Kidney epithelial cell (primary cell): ENCODE results near the gene ALOX15. TPM values are rescaled to one million over a fixed set of nuclear protein-coding genes. Genes with fewer than 3 reads are reported as not detected.
A peak's percentile ranks its signal among the peaks of the same experiment; 100 is the strongest.
"Not testable (repeated sequence)": the region's sequence is repeated elsewhere in the genome, so short reads cannot be mapped to it uniquely, and the experiment has no call there.

Source experiments
- DNase-seq: peaks from one replicate; pipeline ENCODE4 v3.0.0-alpha.2; 2010; ENCODE audit warnings: low read depth
- H3K27me3 ChIP-seq: 2 replicates; pipeline ENCODE4 v1.6.0; 2011; ENCODE audit warnings: low read length; ENCODE audit not compliant: control insufficient read depth, insufficient read depth
- H3K36me3 ChIP-seq: 2 replicates; pipeline ENCODE4 v1.5.1; 2011; ENCODE audit warnings: low read length; ENCODE audit not compliant: control insufficient read depth, insufficient read depth
- H3K4me3 ChIP-seq: 2 replicates; pipeline ENCODE4 v1.5.1; 2011; ENCODE audit warnings: low read depth, mild to moderate bottlenecking, control low read depth, low read length
- total RNA-seq: library from RNA; depleted of rRNA; stranded (reverse); fragments of >200 nt; gene quantifications from 2 replicates; pipeline ENCODE4 v1.2.3, GENCODE V29; 2015
- TF ChIP-seq, protein P1 (sequence below): IDR thresholded peaks from 2 replicates; pipeline ENCODE4 v1.5.1; 2011; ENCODE audit warnings: mild to moderate bottlenecking, moderate library complexity, low read length, control low read depth, inconsistent platforms; ENCODE audit not compliant: insufficient read depth, poor library complexity, severe bottlenecking

The ALOX15 gene
- total RNA-seq, 1 donor from 2014 or later = not detected

DNA sequence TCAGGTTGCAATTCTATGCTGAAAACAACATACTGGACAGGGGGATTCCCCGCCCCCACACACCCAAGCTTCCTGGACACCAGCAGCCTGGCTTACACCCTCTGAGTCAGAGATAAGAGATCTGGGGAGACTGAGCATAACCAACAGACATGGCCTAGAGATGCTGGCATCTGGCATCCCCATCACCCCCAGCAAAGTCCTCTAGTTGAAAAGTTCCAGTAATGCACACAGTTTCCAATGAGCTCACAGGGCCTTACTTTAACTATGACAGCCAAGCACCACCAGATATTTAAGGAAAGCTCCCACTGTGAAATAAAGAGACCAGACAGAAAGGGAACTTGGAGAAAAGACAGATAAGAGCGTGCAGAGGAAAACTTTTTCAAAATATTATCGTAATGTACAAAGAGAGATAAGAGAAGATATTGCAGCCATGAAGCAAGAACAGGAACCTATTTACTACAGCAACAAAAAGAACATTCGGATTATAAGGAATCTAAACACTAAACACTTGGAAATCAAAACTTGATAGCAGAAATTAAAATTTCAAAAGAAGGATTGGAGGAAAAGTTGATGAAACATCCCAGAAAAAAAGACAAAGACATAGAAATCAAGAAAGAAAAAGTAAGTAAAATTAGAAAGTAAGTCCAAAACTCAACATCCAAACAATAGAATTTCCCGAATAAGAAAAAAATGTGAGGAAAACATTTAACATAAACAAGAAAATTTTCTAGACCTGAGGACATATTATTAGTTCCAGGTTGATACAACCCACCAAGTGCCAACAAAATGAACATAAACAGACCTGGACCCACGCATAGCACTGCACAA, 17.2 kb upstream of the ALOX15 start:
- DNase-seq = peak; percentile 31
- TF ChIP-seq, protein P1, sequence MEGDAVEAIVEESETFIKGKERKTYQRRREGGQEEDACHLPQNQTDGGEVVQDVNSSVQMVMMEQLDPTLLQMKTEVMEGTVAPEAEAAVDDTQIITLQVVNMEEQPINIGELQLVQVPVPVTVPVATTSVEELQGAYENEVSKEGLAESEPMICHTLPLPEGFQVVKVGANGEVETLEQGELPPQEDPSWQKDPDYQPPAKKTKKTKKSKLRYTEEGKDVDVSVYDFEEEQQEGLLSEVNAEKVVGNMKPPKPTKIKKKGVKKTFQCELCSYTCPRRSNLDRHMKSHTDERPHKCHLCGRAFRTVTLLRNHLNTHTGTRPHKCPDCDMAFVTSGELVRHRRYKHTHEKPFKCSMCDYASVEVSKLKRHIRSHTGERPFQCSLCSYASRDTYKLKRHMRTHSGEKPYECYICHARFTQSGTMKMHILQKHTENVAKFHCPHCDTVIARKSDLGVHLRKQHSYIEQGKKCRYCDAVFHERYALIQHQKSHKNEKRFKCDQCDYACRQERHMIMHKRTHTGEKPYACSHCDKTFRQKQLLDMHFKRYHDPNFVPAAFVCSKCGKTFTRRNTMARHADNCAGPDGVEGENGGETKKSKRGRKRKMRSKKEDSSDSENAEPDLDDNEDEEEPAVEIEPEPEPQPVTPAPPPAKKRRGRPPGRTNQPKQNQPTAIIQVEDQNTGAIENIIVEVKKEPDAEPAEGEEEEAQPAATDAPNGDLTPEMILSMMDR = no peak
- no peak overlapping the region for H3K4me3 ChIP-seq
- no peaks in the 10 kb centered on the region for H3K36me3 ChIP-seq
- peaks cover 3% of the 10 kb centered on the region for H3K27me3 ChIP-seq

DNA sequence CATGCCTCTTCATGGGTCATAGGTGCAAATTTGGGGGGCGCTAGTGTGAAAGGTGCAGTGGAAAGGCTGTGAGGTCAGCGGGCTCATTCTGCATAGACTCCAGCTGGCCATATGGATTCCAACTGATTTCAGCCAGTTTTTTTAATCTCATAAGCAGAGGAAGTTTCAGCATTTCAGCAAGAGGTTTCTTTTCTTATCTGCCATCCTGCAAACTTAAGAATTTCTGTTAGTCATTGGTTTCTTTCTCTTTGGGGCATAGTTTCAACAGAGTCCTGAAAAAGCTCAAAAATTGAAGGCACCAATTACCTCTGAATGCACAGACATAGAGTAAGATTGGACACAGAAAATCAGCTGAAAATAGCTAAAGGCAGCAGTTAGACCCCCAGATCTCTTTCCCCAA, 16.2 kb upstream of the ALOX15 start:
- DNase-seq = no peak
- H3K36me3 ChIP-seq = no peaks in the 10 kb centered on the region
- no peaks in the 10 kb centered on the region for H3K27me3 ChIP-seq
- TF ChIP-seq, protein P1 = no peak
- no peak overlapping the region for H3K4me3 ChIP-seq

DNA sequence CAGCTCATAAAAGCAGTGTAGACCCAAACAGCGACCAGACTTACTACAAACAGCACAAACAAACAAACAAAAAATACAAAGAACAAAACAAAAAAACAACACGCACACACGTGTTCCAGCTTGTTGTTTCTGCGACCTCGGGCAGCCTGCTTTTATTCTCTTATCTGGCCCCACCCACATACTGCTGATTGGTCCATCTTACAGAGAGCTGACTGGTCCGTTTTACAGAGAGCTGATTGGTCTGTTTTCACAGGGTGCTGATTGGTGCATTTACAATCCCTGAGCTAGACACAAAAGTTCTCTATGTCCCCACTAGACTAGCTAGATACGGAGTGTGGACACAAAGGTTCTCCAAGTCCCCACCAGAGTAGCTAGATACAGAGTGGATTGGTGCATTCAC, 14.5 kb upstream of the ALOX15 start:
- not testable (repeated sequence) for H3K36me3 ChIP-seq, H3K27me3 ChIP-seq, DNase-seq, H3K4me3 ChIP-seq

DNA sequence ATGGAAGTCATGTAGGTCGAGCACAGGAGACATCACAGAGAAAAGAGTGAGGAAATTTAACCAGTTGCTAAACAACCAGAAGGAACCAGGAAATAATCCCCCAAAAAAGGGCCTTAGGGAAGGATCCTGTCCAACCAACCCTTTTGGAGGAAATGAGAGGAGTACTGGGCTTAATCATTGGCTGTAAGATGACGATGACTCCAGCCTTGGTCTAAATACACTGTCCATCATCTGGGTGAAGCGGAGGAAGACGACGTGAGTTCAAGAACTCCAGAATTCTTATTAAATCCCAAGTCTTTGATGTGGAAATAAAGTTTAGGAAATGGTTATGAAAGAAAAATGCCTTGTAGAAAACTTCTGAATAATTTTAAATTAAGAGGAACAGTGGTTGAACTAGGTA, 11.5 kb upstream of the ALOX15 start:
- no peak for DNase-seq
- TF ChIP-seq, protein P1 = no peak
- H3K4me3 ChIP-seq = no peak overlapping the region
- no peaks in the 10 kb centered on the region for H3K27me3 ChIP-seq
- H3K36me3 ChIP-seq = no peaks in the 10 kb centered on the region

DNA sequence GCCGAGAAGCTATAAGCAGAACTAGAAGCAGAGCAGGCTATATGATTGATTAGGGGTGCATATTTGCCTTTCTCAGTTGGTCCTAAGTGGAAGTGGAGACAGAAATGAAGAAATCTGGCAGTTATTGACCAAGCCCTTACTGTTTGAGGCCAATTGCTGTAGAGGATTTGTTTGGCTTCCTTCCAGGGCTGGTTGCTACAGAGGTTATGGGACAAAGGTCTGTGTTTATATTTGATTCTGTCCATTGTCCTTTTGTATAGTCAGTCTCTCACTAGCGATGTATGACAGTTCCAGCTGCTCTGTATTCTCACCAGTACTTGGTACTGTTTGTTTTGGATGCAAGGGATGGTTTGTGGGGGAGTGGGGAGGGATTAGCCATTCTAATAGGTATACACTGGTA, 7.3 kb upstream of the ALOX15 start:
- H3K4me3 ChIP-seq = no peak overlapping the region
- H3K36me3 ChIP-seq = no peaks in the 10 kb centered on the region
- TF ChIP-seq, protein P1 = no peak
- peaks cover 12% of the 10 kb centered on the region for H3K27me3 ChIP-seq
- no peak for DNase-seq

DNA sequence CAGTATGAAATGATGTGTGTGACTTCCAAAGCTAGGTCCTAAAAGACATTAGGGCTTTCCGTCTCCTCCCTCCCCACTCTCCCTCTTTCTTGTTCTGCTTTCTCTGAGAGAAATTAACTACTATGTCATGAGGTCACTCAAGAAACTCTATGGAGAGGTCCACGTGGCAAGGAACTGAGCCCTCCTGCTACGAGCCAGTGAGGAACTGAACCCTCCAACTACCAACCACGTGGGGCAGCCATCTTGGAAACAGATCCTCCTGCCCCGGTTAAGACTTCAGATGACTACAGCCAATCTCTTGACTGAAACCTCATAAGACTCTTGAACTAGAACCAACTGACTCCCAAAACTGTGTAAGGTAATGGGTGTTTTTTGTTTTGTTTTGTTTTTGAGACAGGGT, 4.2 kb upstream of the ALOX15 start:
- Histone ChIP-seq H3K4me3 (no peak overlapping the region), H3K27me3 (peaks cover 35% of the 10 kb centered on the region), H3K36me3 (no peaks in the 10 kb centered on the region)
- no peak for DNase-seq
- TF ChIP-seq, protein P1 = no peak
